Dermis lymphatic vessel endothelial cell (primary cell): ENCODE measurements around the gene PIN1. TPM values are rescaled to one million over a fixed set of nuclear protein-coding genes. Genes with fewer than 3 reads are reported as not detected.

ENCODE experiments used
- total RNA-seq: library from RNA; depleted of rRNA; stranded (reverse); fragments of >200 nt; gene quantifications from 2 replicates; pipeline ENCODE4 v1.2.1, GENCODE V29; 2014

PIN1 gene
- 65.0 and 82.0 TPM in 2 replicates for total RNA-seq

DNA sequence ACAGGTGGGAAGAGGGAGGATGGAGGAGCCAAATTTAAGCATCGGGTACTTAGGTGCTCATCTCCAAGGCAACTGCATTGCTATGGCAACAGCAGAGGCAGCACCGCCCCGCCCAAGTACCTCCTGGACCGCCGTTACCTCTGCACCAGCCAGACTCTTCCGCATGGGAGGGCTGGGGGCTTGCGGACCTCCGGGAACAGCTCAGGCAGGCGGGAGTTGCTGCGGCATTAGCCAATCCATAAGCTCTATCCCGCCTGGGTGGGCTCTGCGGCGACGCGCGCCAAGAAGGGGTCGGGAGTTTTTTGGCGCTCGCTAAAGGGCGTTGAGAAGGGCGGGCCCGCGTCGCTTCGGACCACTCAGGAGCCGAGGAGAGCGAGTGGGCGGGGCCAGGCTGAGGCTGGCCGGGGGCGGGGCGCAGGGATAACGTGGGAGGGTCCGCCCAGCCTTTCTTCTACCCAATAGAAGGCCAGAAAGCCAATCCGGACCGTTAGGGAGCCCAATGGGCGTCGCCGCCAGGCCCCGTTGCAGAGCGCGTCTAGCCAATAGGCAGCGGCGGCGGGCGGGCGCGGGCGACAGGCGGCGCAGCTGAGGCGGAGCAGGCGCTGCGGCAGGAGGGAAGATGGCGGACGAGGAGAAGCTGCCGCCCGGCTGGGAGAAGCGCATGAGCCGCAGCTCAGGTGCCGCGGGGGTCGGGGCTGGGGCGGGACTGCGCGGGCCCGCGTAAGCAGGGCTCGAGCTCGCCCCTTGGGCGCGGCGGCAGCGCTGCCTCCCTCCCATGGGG lies at the start of gene PIN1:
TSS of gene PIN1 (plus strand) at position 593 of the 781 bp plus-strand sequence. CDS start at position 620, 27 bp downstream.

DNA sequence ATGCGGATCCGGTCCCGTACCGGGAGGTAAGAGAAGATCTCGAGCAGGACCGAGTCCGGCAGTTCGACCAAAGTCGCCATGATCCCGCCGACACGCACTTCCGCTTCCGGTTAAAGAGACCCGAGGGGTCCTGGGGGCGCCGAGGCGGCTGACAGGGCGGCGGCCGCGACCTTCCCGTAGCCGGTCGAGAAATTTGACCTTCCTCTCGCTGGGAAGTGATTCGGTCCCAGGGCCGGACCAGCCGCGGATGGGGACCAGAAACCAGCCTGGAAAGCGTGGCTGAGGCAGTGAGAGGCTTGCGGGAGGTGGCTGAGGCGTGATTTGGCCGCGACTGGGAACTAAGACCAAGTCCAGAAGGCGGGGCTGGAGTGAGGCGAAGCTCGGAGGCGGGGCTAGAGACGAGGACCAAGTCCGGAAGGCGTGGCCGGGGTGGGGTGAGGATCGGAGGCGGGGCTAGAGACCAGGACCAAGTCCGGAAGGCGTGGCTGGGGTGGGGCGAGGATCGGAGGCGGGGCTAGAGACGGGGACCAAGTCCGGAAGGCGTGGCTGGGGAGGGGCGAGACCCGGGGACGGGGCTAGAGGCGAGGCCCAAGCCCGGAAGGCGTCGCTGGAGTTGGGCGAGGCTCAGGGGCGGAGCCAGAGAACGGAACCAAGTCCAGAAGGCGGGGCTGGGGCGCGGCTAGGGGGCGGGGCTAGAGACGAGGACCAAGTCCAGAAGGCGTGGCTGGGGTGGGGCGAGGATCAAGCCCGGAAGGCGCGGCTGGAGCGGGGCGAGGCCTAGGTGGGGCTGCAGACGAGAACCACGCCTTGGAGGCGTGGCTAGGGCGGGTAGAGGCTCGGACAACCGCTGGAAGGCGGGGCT lies 16.2 kb upstream of the PIN1 start, which contains the start of gene FBXL12:
TSS of gene FBXL12 (minus strand) at position 346 of the 862 bp plus-strand sequence. CDS start at position 80, 266 bp downstream.

DNA sequence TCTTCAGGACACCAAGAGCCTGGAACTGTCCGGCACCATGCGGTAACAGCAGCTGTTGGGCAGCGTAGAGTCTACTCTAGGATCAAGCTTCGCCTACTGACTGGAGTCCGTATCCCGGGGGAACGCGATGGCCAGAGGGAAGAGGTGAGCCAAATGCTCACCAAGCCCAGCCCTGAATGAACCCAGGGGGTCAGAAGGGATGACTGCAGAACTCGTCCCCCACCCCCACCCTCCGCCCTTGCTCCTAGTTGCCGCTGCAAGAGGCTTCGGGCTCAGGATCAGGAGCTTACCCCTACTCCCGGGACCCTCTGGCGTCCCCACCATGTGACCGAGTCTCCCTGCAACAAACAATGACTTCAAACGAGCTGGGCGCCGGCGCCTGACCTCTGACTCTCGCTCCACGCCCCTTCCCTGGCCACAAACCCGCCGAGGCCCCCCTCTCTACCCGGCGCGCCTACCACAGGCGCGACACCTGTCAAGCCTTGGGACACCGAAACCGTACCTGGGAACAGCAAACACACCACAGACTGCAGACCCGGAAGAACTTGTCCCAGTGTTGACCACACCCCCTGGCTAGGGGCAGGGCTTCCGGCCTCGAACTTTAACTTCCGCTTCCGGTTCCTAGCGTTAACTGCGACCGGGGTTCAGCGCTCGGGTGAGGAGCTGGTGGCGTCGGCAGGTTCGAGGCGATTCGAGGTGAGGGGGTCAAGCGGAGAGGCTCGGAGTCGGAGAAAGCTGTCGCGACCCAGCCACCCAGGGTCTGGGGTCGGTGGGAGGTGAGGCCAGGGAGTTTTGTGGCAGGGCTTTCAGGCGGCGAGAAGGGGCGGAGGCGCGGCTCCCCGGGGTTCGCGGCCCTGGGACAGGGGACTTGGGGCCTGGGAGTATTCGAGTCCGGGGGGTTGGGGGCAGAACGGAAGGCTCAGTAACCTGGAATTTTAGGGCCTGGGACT lies 7.6 kb upstream of the PIN1 start, which contains the start of gene UBL5:
TSS of gene UBL5 (plus strand) at position 630 of the 950 bp plus-strand sequence. CDS start 420 bp downstream, outside the sequence.

Other genes starting within 250 kb of the PIN1 start
- gene ZNF561, start 214.1 kb upstream of the PIN1 start, total RNA-seq, result 17.8 and 34.1 TPM in 2 replicates
- gene ZNF562, start 160.2 kb upstream of the PIN1 start, total RNA-seq, result 27.5 and 29.7 TPM in 2 replicates
- 3.1 and 3.9 TPM in 2 replicates for gene ZNF846, start 66.6 kb upstream of the PIN1 start, total RNA-seq
- 7.1 and 7.9 TPM in 2 replicates for gene FBXL12, start 16.2 kb upstream of the PIN1 start, total RNA-seq
- gene UBL5, start 7.4 kb upstream of the PIN1 start, total RNA-seq, result 168 and 192 TPM in 2 replicates
- 0.34 and 0.98 TPM in 2 replicates for gene OLFM2, start 101.2 kb downstream of the PIN1 start, total RNA-seq
- gene COL5A3, start 175.2 kb downstream of the PIN1 start, total RNA-seq, result 0.26 and 2.6 TPM in 2 replicates
- not detected in 2 replicates for gene RDH8, start 178.2 kb downstream of the PIN1 start, total RNA-seq